SK-N-MC (cell line): ENCODE measurements around the gene TNIP1.

ENCODE experiments used
- EZH2 ChIP-seq: fragments of 200-600 bp; sonication (generic); IDR thresholded peaks from one replicate; pipeline ENCODE4 v1.6.1; 2017; ENCODE audit warnings: antibody characterized with exemption
- POLR2AphosphoS5 ChIP-seq: IDR thresholded peaks from 2 replicates; pipeline ENCODE4 v1.6.1; 2012; ENCODE audit warnings: mild to moderate bottlenecking, low read depth, low read length, borderline replicate concordance

GRCh38 chr5:151058891-151059489 is 21.8 kb downstream of the TNIP1 start:
- TF ChIP-seq POLR2AphosphoS5, result no peak
- no peak for TF ChIP-seq EZH2
